ENCODE measurements around the gene MYL6. TPM values are rescaled to one million over a fixed set of nuclear protein-coding genes. Genes with fewer than 3 reads are reported as not detected.
A peak's percentile ranks its signal among the peaks of the same experiment; 100 is the strongest.

The MYL6 gene
- total and polyA plus RNA-seq, 9 of the 15 experiments (the other 6 are each of a cell fraction or from before 2014, with no cell fraction given): 557 to 1,664 (median 958) TPM

DNA sequence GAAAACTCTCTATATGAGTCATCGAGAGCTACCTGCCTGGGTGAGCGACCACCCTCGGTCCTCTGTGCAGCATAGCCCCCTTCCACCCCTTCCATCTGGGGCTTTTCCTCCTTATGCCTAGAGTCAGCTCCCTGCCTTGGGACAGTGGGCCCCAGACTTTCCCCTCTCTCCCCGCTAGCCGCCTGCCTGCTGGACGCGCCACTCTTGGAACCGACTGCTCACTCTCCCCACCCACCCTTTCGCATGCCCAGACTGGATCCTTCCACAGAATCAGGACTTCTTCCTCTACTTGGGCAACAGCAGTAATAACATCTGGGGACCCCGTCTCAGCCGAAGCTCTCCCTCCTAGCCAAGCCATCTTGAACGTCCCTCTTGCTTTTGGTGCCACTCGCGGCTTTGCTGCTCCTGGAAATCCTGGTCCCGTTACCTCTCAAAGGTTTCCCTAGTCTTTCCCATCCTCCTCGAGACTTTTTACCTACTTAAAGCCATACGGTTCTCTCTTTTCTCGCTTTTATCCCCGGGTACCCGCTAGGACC lies 29.4 kb upstream of the MYL6 start (continued):
- TF ChIP-seq NFRKB (IDR thresholded peaks at IDR 0.05; ENCODE audit: low read depth) (0 out of 2 replicates have a peak, but pooled peaks have one; percentile 1), LARP7 (IDR thresholded peaks at IDR 0.05) (no peak), IRF2 (CRISPR knock-in tag; IDR thresholded peaks at IDR 0.05) (no peak), ARID1B (IDR thresholded peaks at IDR 0.05) (no peak), CREBBP (IDR thresholded peaks at IDR 0.05; ENCODE audit: low read depth, low read length) (no peak), ZNF143 (CRISPR knock-in tag; IDR thresholded peaks at IDR 0.05) (peak; percentile 35; the same call in 1 of the 2 replicates)
- TF ChIP-seq, protein P1, sequence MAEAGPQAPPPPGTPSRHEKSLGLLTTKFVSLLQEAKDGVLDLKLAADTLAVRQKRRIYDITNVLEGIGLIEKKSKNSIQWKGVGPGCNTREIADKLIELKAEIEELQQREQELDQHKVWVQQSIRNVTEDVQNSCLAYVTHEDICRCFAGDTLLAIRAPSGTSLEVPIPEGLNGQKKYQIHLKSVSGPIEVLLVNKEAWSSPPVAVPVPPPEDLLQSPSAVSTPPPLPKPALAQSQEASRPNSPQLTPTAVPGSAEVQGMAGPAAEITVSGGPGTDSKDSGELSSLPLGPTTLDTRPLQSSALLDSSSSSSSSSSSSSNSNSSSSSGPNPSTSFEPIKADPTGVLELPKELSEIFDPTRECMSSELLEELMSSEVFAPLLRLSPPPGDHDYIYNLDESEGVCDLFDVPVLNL (CRISPR knock-in tag; IDR thresholded peaks at IDR 0.05; ENCODE audit: low read depth): 0 out of 2 replicates have a peak, but pooled peaks have one; percentile 58
- TF ChIP-seq, protein P2, sequence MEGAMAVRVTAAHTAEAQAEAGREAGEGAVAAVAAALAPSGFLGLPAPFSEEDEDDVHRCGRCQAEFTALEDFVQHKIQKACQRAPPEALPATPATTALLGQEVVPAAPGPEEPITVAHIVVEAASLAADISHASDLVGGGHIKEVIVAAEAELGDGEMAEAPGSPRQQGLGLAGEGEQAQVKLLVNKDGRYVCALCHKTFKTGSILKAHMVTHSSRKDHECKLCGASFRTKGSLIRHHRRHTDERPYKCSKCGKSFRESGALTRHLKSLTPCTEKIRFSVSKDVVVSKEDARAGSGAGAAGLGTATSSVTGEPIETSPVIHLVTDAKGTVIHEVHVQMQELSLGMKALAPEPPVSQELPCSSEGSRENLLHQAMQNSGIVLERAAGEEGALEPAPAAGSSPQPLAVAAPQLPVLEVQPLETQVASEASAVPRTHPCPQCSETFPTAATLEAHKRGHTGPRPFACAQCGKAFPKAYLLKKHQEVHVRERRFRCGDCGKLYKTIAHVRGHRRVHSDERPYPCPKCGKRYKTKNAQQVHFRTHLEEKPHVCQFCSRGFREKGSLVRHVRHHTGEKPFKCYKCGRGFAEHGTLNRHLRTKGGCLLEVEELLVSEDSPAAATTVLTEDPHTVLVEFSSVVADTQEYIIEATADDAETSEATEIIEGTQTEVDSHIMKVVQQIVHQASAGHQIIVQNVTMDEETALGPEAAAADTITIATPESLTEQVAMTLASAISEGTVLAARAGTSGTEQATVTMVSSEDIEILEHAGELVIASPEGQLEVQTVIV (CRISPR knock-in tag; IDR thresholded peaks at IDR 0.05; ENCODE audit: borderline replicate concordance): no peak

Measured in K562 (cell line).